GM18498 (cell line): ENCODE measurements around the gene USP53.
A peak's percentile ranks its signal among the peaks of the same experiment; 100 is the strongest.
"Not testable (repeated sequence)": the region's sequence is repeated elsewhere in the genome, so short reads cannot be mapped to it uniquely, and the experiment has no call there.

Experiments
- ATAC-seq: cut with Tn5 transposase; IDR thresholded peaks from one replicate; pipeline ENCODE4 v1.9.1; 2021; ENCODE audit warnings: mild to moderate bottlenecking, moderate library complexity; ENCODE audit not compliant: unreplicated experiment

The USP53 gene

GRCh38 chr4:119266153-119266552, 53.6 kb downstream of the USP53 start:
- ATAC-seq = no peak

- ATAC-seq = no peak
Observed at GRCh38 chr4:119268466-119268865, 56.0 kb downstream of the USP53 start.

GRCh38 chr4:119271361-119272085, 59.0 kb downstream of the USP53 start:
- no peak for ATAC-seq

- ATAC-seq = not testable (repeated sequence)
Observed at GRCh38 chr4:119279541-119279940, 67.0 kb downstream of the USP53 start.

- not testable (repeated sequence) for ATAC-seq
Observed at GRCh38 chr4:119279945-119280344, 67.4 kb downstream of the USP53 start.

GRCh38 chr4:119281393-119281792, 68.9 kb downstream of the USP53 start:
- ATAC-seq = no peak

- ATAC-seq = peak; percentile 54
Observed at GRCh38 chr4:119284876-119285780, 72.6 kb downstream of the USP53 start.

GRCh38 chr4:119286377-119287002, 74.0 kb downstream of the USP53 start:
- ATAC-seq = peak; percentile 46

- ATAC-seq = no peak
Observed at GRCh38 chr4:119289313-119289712, 76.8 kb downstream of the USP53 start.

GRCh38 chr4:119290598-119290997, 78.1 kb downstream of the USP53 start:
- no peak for ATAC-seq

- ATAC-seq = no peak
Observed at GRCh38 chr4:119296356-119296755, 83.8 kb downstream of the USP53 start.

GRCh38 chr4:119297795-119298194, 85.3 kb downstream of the USP53 start:
- ATAC-seq = no peak

- ATAC-seq = no peak
Observed at GRCh38 chr4:119299260-119299671, 86.8 kb downstream of the USP53 start.

GRCh38 chr4:119299741-119300100, 87.2 kb downstream of the USP53 start:
- peak; percentile 65 for ATAC-seq

- ATAC-seq = peak; percentile 95
Observed at GRCh38 chr4:119300101-119300978, 87.8 kb downstream of the USP53 start.

GRCh38 chr4:119302073-119302832, 89.7 kb downstream of the USP53 start:
- ATAC-seq = no peak

GRCh38 chr4:119303587-119304305, 91.2 kb downstream of the USP53 start:
- no peak for ATAC-seq

GRCh38 chr4:119304431-119304830, 91.9 kb downstream of the USP53 start:
- ATAC-seq = no peak

GRCh38 chr4:119307606-119308005, 95.1 kb downstream of the USP53 start:
- no peak for ATAC-seq
